Subcutaneous adipose tissue (tissue), 4 donors: Measurements from ENCODE around the gene TCIRG1. TPM values are rescaled to one million over a fixed set of nuclear protein-coding genes. Genes with fewer than 3 reads are reported as not detected.

Source experiments
- total RNA-seq, 4 donors: library from RNA; depleted of rRNA; stranded (reverse); fragments of >200 nt; gene quantifications; one replicate each; pipeline ENCODE4 v1.1.0, GENCODE V29; 2016
- TF ChIP-seq, protein P1 (sequence below): fragments of 450-650 bp; IDR thresholded peaks from one replicate; pipeline ENCODE4 v1.5.1; 2016; ENCODE audit warnings: low read depth, mild to moderate bottlenecking, control low read depth, antibody characterized with exemption, moderate library complexity

The TCIRG1 gene
- total RNA-seq, 4 donors from 2014 or later = 56.4 to 145 (median 118) TPM

DNA sequence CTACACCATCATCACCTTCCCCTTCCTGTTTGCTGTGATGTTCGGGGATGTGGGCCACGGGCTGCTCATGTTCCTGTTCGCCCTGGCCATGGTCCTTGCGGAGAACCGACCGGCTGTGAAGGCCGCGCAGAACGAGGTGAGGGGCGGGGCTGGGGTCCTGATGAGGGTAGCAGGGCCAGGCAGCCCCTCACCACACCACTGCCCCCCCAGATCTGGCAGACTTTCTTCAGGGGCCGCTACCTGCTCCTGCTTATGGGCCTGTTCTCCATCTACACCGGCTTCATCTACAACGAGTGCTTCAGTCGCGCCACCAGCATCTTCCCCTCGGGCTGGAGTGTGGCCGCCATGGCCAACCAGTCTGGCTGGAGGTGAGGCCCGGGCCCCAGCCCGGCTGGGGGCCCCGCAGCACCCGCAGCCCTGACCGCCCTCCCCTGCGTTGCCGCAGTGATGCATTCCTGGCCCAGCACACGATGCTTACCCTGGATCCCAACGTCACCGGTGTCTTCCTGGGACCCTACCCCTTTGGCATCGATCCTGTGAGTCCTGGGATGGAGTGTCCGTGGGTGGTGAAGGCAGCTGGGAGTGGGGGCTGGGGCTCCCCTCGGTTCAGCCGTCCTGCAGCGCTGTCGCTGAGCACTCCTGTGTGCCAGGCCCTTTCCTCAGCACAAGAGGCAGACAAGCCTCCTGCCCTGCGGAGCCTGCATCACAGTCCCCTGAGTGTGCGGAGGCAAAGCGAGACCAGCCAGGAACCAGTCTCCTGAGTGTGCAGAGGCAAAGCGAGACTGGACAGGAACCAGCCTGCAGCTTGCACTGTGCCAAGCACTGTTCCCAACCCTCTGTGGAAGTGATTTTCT lies 8.8 kb downstream of the TCIRG1 start:
- TF ChIP-seq, protein P1, sequence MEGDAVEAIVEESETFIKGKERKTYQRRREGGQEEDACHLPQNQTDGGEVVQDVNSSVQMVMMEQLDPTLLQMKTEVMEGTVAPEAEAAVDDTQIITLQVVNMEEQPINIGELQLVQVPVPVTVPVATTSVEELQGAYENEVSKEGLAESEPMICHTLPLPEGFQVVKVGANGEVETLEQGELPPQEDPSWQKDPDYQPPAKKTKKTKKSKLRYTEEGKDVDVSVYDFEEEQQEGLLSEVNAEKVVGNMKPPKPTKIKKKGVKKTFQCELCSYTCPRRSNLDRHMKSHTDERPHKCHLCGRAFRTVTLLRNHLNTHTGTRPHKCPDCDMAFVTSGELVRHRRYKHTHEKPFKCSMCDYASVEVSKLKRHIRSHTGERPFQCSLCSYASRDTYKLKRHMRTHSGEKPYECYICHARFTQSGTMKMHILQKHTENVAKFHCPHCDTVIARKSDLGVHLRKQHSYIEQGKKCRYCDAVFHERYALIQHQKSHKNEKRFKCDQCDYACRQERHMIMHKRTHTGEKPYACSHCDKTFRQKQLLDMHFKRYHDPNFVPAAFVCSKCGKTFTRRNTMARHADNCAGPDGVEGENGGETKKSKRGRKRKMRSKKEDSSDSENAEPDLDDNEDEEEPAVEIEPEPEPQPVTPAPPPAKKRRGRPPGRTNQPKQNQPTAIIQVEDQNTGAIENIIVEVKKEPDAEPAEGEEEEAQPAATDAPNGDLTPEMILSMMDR = no peak

DNA sequence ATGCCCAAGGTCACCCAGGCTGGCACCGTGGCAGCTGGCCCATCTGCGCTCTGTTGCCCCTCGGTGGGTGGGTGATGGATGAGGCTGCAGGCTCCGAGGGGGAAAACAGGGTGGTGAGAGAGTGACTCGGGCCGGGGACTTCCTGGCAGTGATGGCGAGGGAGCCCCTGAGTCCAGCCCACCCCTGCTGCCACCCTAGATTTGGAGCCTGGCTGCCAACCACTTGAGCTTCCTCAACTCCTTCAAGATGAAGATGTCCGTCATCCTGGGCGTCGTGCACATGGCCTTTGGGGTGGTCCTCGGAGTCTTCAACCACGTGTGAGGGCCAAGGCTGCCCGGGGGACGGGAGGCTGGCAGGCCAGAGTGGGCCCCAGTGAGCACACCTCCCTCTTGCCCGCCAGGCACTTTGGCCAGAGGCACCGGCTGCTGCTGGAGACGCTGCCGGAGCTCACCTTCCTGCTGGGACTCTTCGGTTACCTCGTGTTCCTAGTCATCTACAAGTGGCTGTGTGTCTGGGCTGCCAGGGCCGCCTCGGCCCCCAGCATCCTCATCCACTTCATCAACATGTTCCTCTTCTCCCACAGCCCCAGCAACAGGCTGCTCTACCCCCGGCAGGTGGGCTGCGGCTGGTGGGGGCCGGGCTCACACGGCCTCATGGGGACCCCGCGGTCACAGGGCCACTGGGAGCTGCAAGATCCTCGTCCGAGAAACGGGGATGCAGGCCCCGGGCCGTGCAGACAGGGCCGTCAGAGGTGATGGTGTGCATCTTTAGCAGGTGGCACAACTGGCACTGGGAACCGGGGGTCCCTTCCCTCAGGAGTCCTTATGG lies 10.1 kb downstream of the TCIRG1 start:
- TF ChIP-seq, protein P1 = no peak

DNA sequence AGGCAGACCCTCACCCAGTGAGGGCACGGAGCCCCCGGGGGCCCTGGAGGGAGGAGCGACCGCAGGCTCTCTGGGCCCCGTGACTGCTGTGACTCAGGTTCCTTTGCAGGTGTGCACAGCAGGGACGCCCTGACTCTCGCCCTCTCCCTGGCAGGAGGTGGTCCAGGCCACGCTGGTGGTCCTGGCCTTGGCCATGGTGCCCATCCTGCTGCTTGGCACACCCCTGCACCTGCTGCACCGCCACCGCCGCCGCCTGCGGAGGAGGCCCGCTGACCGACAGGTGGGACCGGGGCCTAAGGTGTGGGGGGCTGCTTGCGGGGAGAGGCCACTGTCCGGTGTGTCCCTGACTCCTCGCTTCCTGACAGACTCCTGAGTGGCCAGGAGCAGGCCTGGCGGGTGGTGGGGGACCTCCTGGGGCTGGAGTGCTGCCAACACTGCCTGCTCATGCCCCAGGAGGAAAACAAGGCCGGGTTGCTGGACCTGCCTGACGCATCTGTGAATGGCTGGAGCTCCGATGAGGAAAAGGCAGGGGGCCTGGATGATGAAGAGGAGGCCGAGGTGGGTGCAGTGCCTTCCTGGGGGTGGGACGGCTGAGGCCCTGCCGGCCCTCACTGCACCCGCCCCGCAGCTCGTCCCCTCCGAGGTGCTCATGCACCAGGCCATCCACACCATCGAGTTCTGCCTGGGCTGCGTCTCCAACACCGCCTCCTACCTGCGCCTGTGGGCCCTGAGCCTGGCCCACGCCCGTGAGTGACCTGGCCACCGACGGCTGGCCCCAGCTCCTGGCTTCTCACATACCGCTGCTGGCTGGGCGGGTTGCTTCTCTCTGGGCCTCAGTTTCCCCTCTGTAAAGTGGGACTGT lies 10.9 kb downstream of the TCIRG1 start:
- TF ChIP-seq, protein P1 = no peak

DNA sequence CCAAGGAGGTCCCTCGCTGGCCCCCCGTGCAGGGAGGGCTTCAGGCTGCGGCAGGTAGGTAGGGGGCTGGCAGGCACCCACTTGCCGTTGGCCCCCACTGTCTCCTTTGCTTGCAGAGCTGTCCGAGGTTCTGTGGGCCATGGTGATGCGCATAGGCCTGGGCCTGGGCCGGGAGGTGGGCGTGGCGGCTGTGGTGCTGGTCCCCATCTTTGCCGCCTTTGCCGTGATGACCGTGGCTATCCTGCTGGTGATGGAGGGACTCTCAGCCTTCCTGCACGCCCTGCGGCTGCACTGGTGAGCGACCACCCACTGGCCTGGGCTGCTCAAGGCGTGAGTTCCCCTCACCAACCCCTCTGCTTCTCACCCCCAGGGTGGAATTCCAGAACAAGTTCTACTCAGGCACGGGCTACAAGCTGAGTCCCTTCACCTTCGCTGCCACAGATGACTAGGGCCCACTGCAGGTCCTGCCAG lies 11.6 kb downstream of the TCIRG1 start:
- TF ChIP-seq, protein P1 = no peak

DNA sequence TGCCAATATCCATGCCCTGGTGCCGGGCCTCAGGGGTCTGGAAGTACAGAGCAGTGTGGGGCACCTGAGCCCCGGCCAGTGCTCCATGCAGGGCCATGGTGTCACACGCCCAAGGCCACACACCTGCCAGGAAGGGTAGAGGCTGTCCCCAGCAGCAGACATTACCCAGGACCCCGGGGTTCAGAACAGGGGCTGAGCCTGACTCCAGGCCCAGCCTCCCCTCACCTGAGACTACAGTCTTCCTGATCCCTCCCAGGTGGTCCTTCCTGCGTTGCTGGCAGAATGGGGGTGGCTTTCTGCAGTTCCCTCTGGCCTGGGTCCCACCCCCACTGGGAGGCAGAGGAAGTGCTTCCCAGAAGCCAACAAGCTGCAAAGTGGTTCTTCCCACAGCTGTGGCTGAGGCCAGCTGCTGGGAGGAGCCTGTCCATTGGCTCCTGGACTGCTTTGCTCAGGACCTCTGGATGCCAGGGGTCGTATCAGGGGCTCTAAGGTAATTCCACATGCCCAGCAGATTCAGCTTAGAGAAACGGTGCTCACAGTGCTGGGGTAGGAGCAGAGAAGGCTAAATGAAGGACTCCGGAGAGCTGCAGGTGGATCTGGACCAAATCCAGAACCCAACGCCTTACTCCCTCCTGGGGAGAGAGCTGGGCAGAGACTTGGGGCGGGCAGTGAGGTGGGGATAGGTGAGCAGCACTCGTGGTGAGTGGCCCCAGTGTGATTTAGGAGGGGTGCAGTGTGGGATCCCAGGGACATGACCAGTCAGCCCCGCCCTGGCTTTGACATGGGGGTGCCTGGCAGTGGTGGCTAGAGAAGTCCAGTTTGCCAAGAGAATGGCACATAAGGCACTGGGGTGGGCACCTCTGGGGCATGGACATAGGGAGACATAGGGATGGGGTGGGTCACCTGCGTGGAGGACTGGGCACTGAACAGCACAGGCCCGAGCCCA lies 12.6 kb downstream of the TCIRG1 start:
- TF ChIP-seq, protein P1 = no peak

DNA sequence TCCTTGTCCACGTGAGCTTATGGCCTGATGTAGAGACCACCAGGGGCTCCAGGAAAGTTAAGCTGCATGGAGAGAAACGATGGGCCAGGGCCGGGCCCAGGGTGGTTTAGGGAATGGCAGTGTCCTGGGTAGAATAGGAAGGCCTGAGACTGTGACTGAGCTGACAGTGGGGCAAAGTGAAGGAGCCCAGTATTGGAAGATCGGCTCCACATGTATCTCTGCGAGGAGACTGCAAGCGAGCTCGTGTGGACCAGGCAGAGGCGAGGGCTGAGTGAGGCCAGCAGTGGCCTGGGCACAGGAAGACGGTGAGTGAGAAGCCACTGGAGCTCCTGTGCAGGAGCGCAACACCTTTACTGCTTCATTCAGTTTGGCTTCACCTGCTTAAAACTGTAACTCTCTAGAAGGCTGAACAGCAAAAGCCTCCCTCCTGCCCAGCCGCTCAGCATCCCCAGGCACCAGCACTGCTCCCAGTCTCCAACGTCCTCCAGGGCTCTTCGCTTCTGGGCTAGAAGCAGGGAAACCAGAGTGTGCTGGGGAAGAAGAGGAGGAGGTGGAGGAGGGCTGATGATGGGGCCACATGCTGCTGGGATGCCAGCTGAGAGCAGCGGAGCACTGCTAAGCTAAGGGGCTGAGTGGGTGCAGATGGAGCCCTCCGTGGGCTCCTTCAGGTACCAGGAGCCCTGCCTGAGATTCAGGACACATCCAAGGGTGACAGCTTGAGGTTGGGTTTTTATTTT lies 13.5 kb downstream of the TCIRG1 start:
- TF ChIP-seq, protein P1 = no peak
